Natural killer cell (primary cell): Measurements from ENCODE around the gene MAP1A. TPM values are rescaled to one million over a fixed set of nuclear protein-coding genes. Genes with fewer than 3 reads are reported as not detected.
"Not testable (repeated sequence)": the region's sequence is repeated elsewhere in the genome, so short reads cannot be mapped to it uniquely, and the experiment has no call there.

Source experiments
- ATAC-seq, 3 donors: fragments of 150-1000 bp in 2 of 3; fragments of 200-7000 bp in 1 of 3; cut with Tn5 transposase; 1 replicate in 1 of 3; 2 replicates in 2 of 3; pipeline ENCODE4 v1.10.0; 2021; ENCODE audit warnings: mild to moderate bottlenecking in 2 of 3, moderate library complexity in 2 of 3
- DNase-seq, 2 donors: peaks; one replicate each; pipeline versions ENCODE4 v3.0.0 to v3.0.0-alpha.2; 2013 to 2021; ENCODE audit warnings: mixed read lengths in 1 of 2
- H3K27ac ChIP-seq: one replicate; pipeline ENCODE4 v1.5.1; 2013; ENCODE audit warnings: mild to moderate bottlenecking, low read length
- H3K27me3 ChIP-seq: one replicate; pipeline ENCODE4 v1.6.1; 2013; ENCODE audit warnings: low read length; ENCODE audit not compliant: control insufficient read depth, insufficient read depth
- H3K36me3 ChIP-seq: one replicate; pipeline ENCODE4 v1.6.1; 2013; ENCODE audit warnings: low read length; ENCODE audit not compliant: control insufficient read depth, insufficient read depth
- H3K4me1 ChIP-seq: one replicate; pipeline ENCODE4 v1.6.1; 2013; ENCODE audit warnings: low read length; ENCODE audit not compliant: control insufficient read depth, insufficient read depth
- H3K4me3 ChIP-seq: one replicate; pipeline ENCODE4 v1.5.1; 2013; ENCODE audit warnings: low read length
- H3K9me3 ChIP-seq: one replicate; pipeline ENCODE4 v1.6.1; 2013; ENCODE audit warnings: low read length; ENCODE audit not compliant: control insufficient read depth, insufficient read depth
- H3K27ac Mint-ChIP-seq, 2 donors: one replicate each; pipeline ENCODE4 v1.8.0; 2022; ENCODE audit warnings: mild to moderate bottlenecking in 2 of 2, mixed read lengths in 2 of 2, moderate library complexity in 1 of 2
- H3K27me3 Mint-ChIP-seq, 2 donors: one replicate each; pipeline ENCODE4 v1.8.0; 2022; ENCODE audit warnings: low read depth in 2 of 2, mixed read lengths in 2 of 2
- H3K36me3 Mint-ChIP-seq: one replicate; pipeline ENCODE4 v1.8.0; 2022; ENCODE audit warnings: mixed read lengths
- H3K4me1 Mint-ChIP-seq, 2 donors: one replicate each; pipeline ENCODE4 v1.8.0; 2022; ENCODE audit warnings: mixed read lengths in 2 of 2
- H3K4me3 Mint-ChIP-seq: one replicate; pipeline ENCODE4 v1.8.0; 2022; ENCODE audit warnings: mild to moderate bottlenecking, moderate library complexity, mixed read lengths
- H3K9me3 Mint-ChIP-seq, 2 donors: one replicate each; pipeline ENCODE4 v1.8.0; 2022; ENCODE audit warnings: mixed read lengths in 2 of 2
- WGBS: methylation state at CpG from one replicate; pipeline ENCODE4 v1.1.7; 2013; ENCODE audit warnings: missing lambda C conversion rate; ENCODE audit not compliant: insufficient coverage; 5-methylcytosine and 5-hydroxymethylcytosine counted together
- intact Hi-C: fragments of 100-400 bp; cut with micrococcal nuclease; formaldehyde crosslinking; loops from one replicate; pipeline ENCODE4 v1.14.2; 2022
- total RNA-seq, 4 donors: library from RNA; stranded (reverse); fragments of 120-200 nt in 1 of 4; gene quantifications; one replicate each; pipeline versions ENCODE4 v1.2.3 to v1.2.4, GENCODE V29; 2013 to 2022
- TF ChIP-seq, protein P1 (sequence below): fragments of 200-600 bp; IDR thresholded peaks from one replicate; pipeline ENCODE4 v1.8.0; 2022; ENCODE audit warnings: antibody characterized with exemption

The MAP1A gene
- total RNA-seq, 3 donors from 2014 or later (not counting 1 experiment from before 2014, with no cell fraction given): 0.72 to 2.2 (median 0.98) TPM

DNA sequence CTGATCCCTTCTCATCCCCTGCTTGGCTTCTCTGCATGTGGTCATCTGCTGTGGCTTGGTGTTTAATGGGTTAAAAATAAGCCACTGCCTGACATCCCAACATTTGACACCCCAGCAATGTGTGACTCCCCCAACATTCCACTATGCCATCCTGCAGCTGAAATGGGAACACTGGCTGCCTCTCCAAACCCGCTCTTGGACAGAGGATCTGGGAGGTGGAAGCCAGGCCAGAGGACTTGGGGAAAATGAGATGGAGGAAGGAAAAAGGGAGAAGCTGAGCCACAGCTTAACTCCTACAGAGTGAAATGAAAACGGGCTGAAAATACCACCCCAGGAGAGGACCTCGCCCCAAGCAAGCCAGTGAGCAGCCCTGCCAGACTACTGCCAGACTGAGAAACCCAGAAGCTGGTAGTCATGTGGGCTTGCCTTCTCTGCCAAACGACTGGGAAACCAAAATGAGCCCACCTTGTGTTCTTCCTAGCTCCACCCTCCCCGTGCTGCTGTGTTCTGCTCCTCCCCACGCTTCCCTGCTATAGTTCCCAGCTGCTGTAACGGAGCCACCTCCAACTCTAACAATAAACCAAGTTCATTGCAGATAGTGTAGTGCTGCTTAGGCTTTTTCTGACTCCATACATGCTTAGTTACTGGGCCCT is 13.7 kb downstream of the MAP1A start:
- Histone ChIP-seq H3K36me3 (peaks cover 3% of the 10 kb centered on the region), H3K9me3 (no peaks in the 10 kb centered on the region), H3K4me1 (no peaks in the 10 kb centered on the region), H3K27me3 (no peaks in the 10 kb centered on the region), H3K27ac (no peak overlapping the region), H3K4me3 (no peak overlapping the region)
- Mint-ChIP-seq H3K4me3 (no peak overlapping the region), H3K9me3 (no peaks in the 10 kb centered on the region), H3K4me1 (no peaks in the 10 kb centered on the region), H3K27me3 (no peaks in the 10 kb centered on the region), H3K27ac (no peak overlapping the region), H3K36me3 (no peaks in the 10 kb centered on the region)
- intact Hi-C loops: no loop called here
- TF ChIP-seq, protein P1, sequence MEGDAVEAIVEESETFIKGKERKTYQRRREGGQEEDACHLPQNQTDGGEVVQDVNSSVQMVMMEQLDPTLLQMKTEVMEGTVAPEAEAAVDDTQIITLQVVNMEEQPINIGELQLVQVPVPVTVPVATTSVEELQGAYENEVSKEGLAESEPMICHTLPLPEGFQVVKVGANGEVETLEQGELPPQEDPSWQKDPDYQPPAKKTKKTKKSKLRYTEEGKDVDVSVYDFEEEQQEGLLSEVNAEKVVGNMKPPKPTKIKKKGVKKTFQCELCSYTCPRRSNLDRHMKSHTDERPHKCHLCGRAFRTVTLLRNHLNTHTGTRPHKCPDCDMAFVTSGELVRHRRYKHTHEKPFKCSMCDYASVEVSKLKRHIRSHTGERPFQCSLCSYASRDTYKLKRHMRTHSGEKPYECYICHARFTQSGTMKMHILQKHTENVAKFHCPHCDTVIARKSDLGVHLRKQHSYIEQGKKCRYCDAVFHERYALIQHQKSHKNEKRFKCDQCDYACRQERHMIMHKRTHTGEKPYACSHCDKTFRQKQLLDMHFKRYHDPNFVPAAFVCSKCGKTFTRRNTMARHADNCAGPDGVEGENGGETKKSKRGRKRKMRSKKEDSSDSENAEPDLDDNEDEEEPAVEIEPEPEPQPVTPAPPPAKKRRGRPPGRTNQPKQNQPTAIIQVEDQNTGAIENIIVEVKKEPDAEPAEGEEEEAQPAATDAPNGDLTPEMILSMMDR: no peak
- no peak for DNase-seq
- no peak for ATAC-seq
- 75% methylated on average over 7 of the region's 7 CpGs for WGBS

DNA sequence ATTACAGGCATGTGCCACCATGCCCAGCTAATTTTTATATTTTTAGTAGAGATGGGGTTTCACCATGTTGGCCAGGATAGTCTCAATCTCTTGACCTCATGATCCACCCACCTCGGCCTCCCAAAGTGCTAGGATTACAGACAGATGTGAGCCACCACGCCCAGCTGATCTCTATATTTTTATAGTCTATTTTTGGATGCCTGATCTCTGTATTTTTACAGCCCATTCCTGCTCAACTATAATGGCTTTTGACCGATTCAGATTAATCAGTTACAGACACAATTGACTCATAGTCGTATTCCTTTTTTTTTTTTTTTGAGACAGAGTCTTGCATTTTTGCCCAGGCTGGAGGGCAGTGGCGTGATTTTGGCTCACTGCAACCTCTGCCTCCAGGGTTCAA is 15.4 kb downstream of the MAP1A start:
- H3K36me3 ChIP-seq, H3K27ac Mint-ChIP-seq, H3K27ac ChIP-seq, H3K9me3 Mint-ChIP-seq, H3K4me1 Mint-ChIP-seq, DNase-seq, H3K27me3 ChIP-seq, H3K4me3 ChIP-seq, intact Hi-C loops, H3K4me1 ChIP-seq, ATAC-seq, H3K9me3 ChIP-seq, H3K27me3 Mint-ChIP-seq, H3K4me3 Mint-ChIP-seq, H3K36me3 Mint-ChIP-seq: not testable (repeated sequence)
- WGBS: 89% methylated on average over 5 of the region's 5 CpGs

DNA sequence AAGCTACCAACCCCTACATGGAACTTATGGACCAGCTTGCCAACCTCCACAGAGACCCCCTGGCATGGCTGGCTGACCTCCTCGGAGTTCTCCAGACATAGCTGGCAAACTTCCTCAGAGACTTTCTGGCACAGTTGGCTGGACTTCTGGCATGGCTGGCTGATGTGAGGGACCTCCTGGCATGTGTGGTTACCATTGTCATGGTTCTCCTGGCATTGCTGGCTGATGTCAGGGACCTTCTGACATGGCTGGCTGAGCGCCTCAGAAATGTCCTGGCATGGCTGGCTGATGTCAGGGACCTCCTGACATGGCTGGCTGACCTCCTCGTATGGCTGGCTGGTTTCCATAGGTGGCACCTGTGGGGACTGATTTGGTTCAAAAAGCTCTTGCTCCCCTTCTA is 17.5 kb downstream of the MAP1A start:
- no peak overlapping the region for H3K27ac Mint-ChIP-seq
- intact Hi-C loops: no loop called here

GRCh38 chr15:43538091-43538490 is 20.7 kb downstream of the MAP1A start:
- Histone ChIP-seq H3K27me3 (no peaks in the 10 kb centered on the region), H3K4me1 (no peaks in the 10 kb centered on the region), H3K9me3 (no peaks in the 10 kb centered on the region), H3K4me3 (no peak overlapping the region), H3K27ac (no peak overlapping the region), H3K36me3 (peaks cover 5% of the 10 kb centered on the region)
- H3K9me3 Mint-ChIP-seq: no peaks in the 10 kb centered on the region
- no peak overlapping the region for H3K27ac Mint-ChIP-seq
- H3K36me3 Mint-ChIP-seq: no peaks in the 10 kb centered on the region
- ATAC-seq (no peak), DNase-seq (no peak)
- no peak overlapping the region for H3K4me3 Mint-ChIP-seq
- no peaks in the 10 kb centered on the region for H3K4me1 Mint-ChIP-seq
- intact Hi-C loops: no loop called here
- H3K27me3 Mint-ChIP-seq: no peaks in the 10 kb centered on the region
- 93% methylated on average over 2 of the region's 2 CpGs for WGBS
- TF ChIP-seq, protein P1: no peak

More for the DNA sequence above, 17.5 kb downstream of the MAP1A start:
- Histone ChIP-seq H3K4me1 (no peaks in the 10 kb centered on the region), H3K27me3 (no peaks in the 10 kb centered on the region), H3K36me3 (peaks cover 5% of the 10 kb centered on the region), H3K4me3 (no peak overlapping the region), H3K27ac (no peak overlapping the region), H3K9me3 (no peaks in the 10 kb centered on the region)
- DNase-seq: no peak
- TF ChIP-seq, protein P1: no peak
- Mint-ChIP-seq H3K9me3 (no peaks in the 10 kb centered on the region), H3K4me1 (no peaks in the 10 kb centered on the region), H3K4me3 (no peak overlapping the region), H3K36me3 (no peaks in the 10 kb centered on the region), H3K27me3 (no peaks in the 10 kb centered on the region)
- ATAC-seq: no peak
- 70% methylated on average over 3 of the region's 3 CpGs for WGBS
